K562 (cell line): ENCODE measurements around the gene RNGTT. TPM values are rescaled to one million over a fixed set of nuclear protein-coding genes. Genes with fewer than 3 reads are reported as not detected.
A peak's percentile ranks its signal among the peaks of the same experiment; 100 is the strongest.

Source experiments
- ATAC-seq: fragments of 200-7000 bp; cut with Tn5 transposase; 3 replicates; pipeline ENCODE4 v1.9.1; 2020; ENCODE audit warnings: moderate library complexity
- BruUV-seq: library from RNA; stranded (reverse); fragments of 400-500 nt; replicated peaks from 2 replicates; lab custom pipeline; 2021; lab: Mats Ljungman, UMichigan
- CTCF ChIA-PET: fragments of 300-600 bp; formaldehyde crosslinking; extraction: SDS; loops from one replicate; lab custom pipeline; 2021; ENCODE audit warnings: low intra/inter-chr PET ratio; lab: Yijun Ruan, JAX
- POLR2A ChIA-PET: fragments of 300-600, 350-650 bp; sonication (Branson Sonifier 250); formaldehyde crosslinking; extraction: SDS; loops from one replicate; lab custom pipeline; 2021; ENCODE audit warnings: antibody characterized with exemption, inconsistent platforms; lab: Yijun Ruan, JAX
- DNase-seq, 4 experiments: peaks; one replicate each; pipeline versions ENCODE4 v3.0.0 to v3.0.0-alpha.2; 2011 to 2018; ENCODE audit warnings: low spot score in 3 of 4, mixed read lengths in 3 of 4; ENCODE audit errors: extremely low read depth in 1 of 4
- FAIRE-seq: peaks from 2 replicates; lab custom pipeline; 2011; peaks lifted over from hg19 to GRCh38; lab: Jason Lieb, UNC
- H2AFZ ChIP-seq: 2 replicates; pipeline ENCODE4 v1.6.0; 2011; ENCODE audit warnings: low read depth, low read length, control low read depth, inconsistent platforms
- H3K27ac ChIP-seq: fragments of 200-600 bp; 3 replicates; pipeline ENCODE4 v1.8.0; 2011; ENCODE audit warnings: low read depth, mild to moderate bottlenecking, control low read depth, inconsistent platforms, low read length, moderate library complexity, mixed read lengths; ENCODE audit errors: extremely low read depth
- H3K27me3 ChIP-seq, 2 experiments: fragments of 300-600 bp in 1 of 2; 2 replicates in 1 of 2; 3 replicates in 1 of 2; pipeline versions ENCODE4 v1.6.0 to v1.8.0; 2011; ENCODE audit warnings: inconsistent platforms in 2 of 2, low read length in 2 of 2, mild to moderate bottlenecking in 1 of 2, mixed read lengths in 1 of 2, moderate library complexity in 1 of 2; ENCODE audit not compliant: control insufficient read depth in 2 of 2, insufficient read depth in 2 of 2
- H3K36me3 ChIP-seq: fragments of 300-600 bp; 3 replicates; pipeline ENCODE4 v1.8.0; 2011; ENCODE audit warnings: mild to moderate bottlenecking, low read length, inconsistent platforms; ENCODE audit not compliant: control insufficient read depth, insufficient read depth
- H3K4me1 ChIP-seq, 2 experiments: fragments of 200-600 bp in 1 of 2; replicated peaks in 1 of 2; 2 replicates in 1 of 2; 3 replicates in 1 of 2; pipeline versions ENCODE4 v1.5.1 to v1.8.0; 2011; ENCODE audit warnings: inconsistent platforms in 2 of 2, low read length in 2 of 2, mild to moderate bottlenecking in 1 of 2, mixed read lengths in 1 of 2, moderate library complexity in 1 of 2; ENCODE audit not compliant: control insufficient read depth in 2 of 2, insufficient read depth in 2 of 2
- H3K4me2 ChIP-seq: 2 replicates; pipeline ENCODE4 v1.6.1; 2011; ENCODE audit warnings: low read length, control low read depth, inconsistent platforms, mixed read lengths; ENCODE audit not compliant: insufficient read depth
- H3K4me3 ChIP-seq: fragments of 200-600 bp; sonication (generic), shearing (Covaris generic); 2 replicates; pipeline ENCODE4 v1.5.1; 2016; ENCODE audit warnings: control low read depth, inconsistent platforms
- H3K79me2 ChIP-seq: fragments of 200-600 bp; 3 replicates; pipeline ENCODE4 v1.8.0; 2011; ENCODE audit warnings: low read length, inconsistent platforms; ENCODE audit not compliant: control insufficient read depth, insufficient read depth
- H3K9ac ChIP-seq, 2 experiments: 2 replicates each; pipeline versions ENCODE4 v1.6.0 to v1.6.1; 2011; ENCODE audit warnings: low read depth in 2 of 2, low read length in 2 of 2, control low read depth in 1 of 2, inconsistent platforms in 1 of 2, mild to moderate bottlenecking in 1 of 2, mixed read lengths in 1 of 2; ENCODE audit not compliant: insufficient read depth in 1 of 2
- H3K9me1 ChIP-seq: one replicate; pipeline ENCODE4 v1.6.0; 2011; ENCODE audit warnings: inconsistent platforms, mild to moderate bottlenecking, low read length, moderate library complexity; ENCODE audit not compliant: control insufficient read depth, insufficient read depth
- H3K9me3 ChIP-seq: replicated peaks from 2 replicates; pipeline ENCODE4 v1.5.1; 2011; ENCODE audit warnings: low read depth, low read length, inconsistent platforms; ENCODE audit not compliant: control insufficient read depth, insufficient read depth
- H4K20me1 ChIP-seq: replicated peaks from 2 replicates; pipeline ENCODE4 v1.6.1; 2011; ENCODE audit warnings: low read length, inconsistent platforms, mixed read lengths; ENCODE audit not compliant: control insufficient read depth, insufficient read depth
- CAMTA2 ChIP-seq: fragments of 250-450 bp; sonication (Bioruptor Pico); conservative IDR thresholded peaks from 2 replicates; pipeline ENCODE4 v1.5.1; 2022
- CBX3 ChIP-seq, 2 experiments: IDR thresholded peaks; 1 replicate in 1 of 2; 2 replicates in 1 of 2; pipeline ENCODE4 v1.6.1; 2012; ENCODE audit warnings: inconsistent platforms in 2 of 2, low read length in 2 of 2, borderline replicate concordance in 1 of 2, control low read depth in 1 of 2
- CTCF ChIP-seq, 3 experiments: IDR thresholded peaks in 2 of 3; conservative IDR thresholded peaks in 1 of 3; 2 replicates each; pipeline ENCODE4 v1.5.1; 2011 to 2012; ENCODE audit warnings: low read length in 3 of 3, mild to moderate bottlenecking in 3 of 3, control low read depth in 2 of 3, improper control_type of control experiment in 1 of 3, inconsistent platforms in 1 of 3, low read depth in 1 of 3, mixed read lengths in 1 of 3, moderate library complexity in 1 of 3; ENCODE audit not compliant: insufficient read depth in 2 of 3
- DMBX1 ChIP-seq: fragments of 250-450 bp; sonication (Bioruptor Pico); IDR thresholded peaks from 2 replicates; pipeline ENCODE4 v1.8.0; 2022; ENCODE audit warnings: inconsistent platforms, mild to moderate bottlenecking, moderate library complexity, borderline replicate concordance
- KHSRP ChIP-seq: fragments of 450-650 bp; IDR thresholded peaks from 2 replicates; pipeline ENCODE4 v1.6.1; 2017
- PTTG1 ChIP-seq: fragments of 450-650 bp; IDR thresholded peaks from 2 replicates; pipeline ENCODE4 v1.6.1; 2016; ENCODE audit warnings: low read depth, mild to moderate bottlenecking, missing genetic modification characterization, missing compliant biosample characterization
- RAD21 ChIP-seq, 2 experiments: fragments of 250-450 bp in 1 of 2; fragments of 450-650 bp in 1 of 2; sonication (Bioruptor Pico) in 1 of 2; formaldehyde crosslinking in 1 of 2; IDR thresholded peaks in 1 of 2; conservative IDR thresholded peaks in 1 of 2; 2 replicates each; pipeline versions ENCODE4 v1.4.0 to v1.8.0; 2020 to 2022; ENCODE audit warnings: mild to moderate bottlenecking in 2 of 2, moderate library complexity in 1 of 2
- SMC3 ChIP-seq: conservative IDR thresholded peaks from 2 replicates; pipeline ENCODE4 v1.6.1; 2011; ENCODE audit warnings: low read depth, low read length, improper control_type of control experiment; ENCODE audit not compliant: insufficient read depth
- ZBTB12 ChIP-seq: fragments of 250-450 bp; sonication (Bioruptor Pico); IDR thresholded peaks from 2 replicates; pipeline ENCODE4 v1.4.0; 2020
- ZNF592 ChIP-seq: fragments of 450-650 bp; IDR thresholded peaks from 2 replicates; pipeline ENCODE4 v1.6.1; 2017; ENCODE audit warnings: antibody characterized with exemption, mild to moderate bottlenecking
- WGBS: fragments of 100-300 bp; shearing (Covaris generic); methylation state at CpG from one replicate; pipeline ENCODE4 v1.1.6; 2016; ENCODE audit warnings: low coverage, mixed read lengths; ENCODE audit not compliant: insufficient coverage; ENCODE audit errors: missing lambda C conversion rate; 5-methylcytosine and 5-hydroxymethylcytosine counted together
- in situ Hi-C: fragments of 300-500 bp; cut with MboI; formaldehyde crosslinking; loops from 4 replicates; pipeline ENCODE4 v1.15.0; 2018; ENCODE audit warnings: inconsistent platforms, mixed read lengths
- intact Hi-C: fragments of 100-400 bp; cut with micrococcal nuclease; formaldehyde crosslinking; loops from 2 replicates; pipeline ENCODE4 v1.14.2; 2022
- polyA plus RNA-seq, 8 experiments: library from polyadenylated mRNA; depleted of rRNA in 4 of 8; stranded (reverse) in 5 of 8; unstranded in 3 of 8; fragments of >200 nt; fragmentation: Nextera tagmentation in 2 of 8; fragmentation: Illumina TruSeq in 1 of 8; extraction: Ambion mirVana in 2 of 8; extraction: Trizol in 1 of 8; gene quantifications; 2 replicates each; pipeline versions ENCODE4 v1.2.1 to v1.2.3, GENCODE V29; 2011 to 2014; ENCODE audit warnings: inconsistent platforms in 1 of 8, missing spikeins in 1 of 8
- total RNA-seq, 7 experiments: library from RNA; depleted of rRNA in 6 of 7; stranded (reverse); fragments of >200 nt in 6 of 7; fragmentation: Illumina TruSeq in 2 of 7; extraction: Trizol in 2 of 7; gene quantifications; 2 replicates each; pipeline versions ENCODE4 v1.2.1 to v1.2.3, GENCODE V29; 2011 to 2021; ENCODE audit warnings: low replicate concordance in 1 of 7
- TF ChIP-seq, protein P1 (sequence below): fragments of 450-650 bp; formaldehyde crosslinking; IDR thresholded peaks from 2 replicates; pipeline ENCODE4 v1.4.0; 2020; ENCODE audit warnings: mild to moderate bottlenecking, moderate library complexity

The RNGTT gene
- total and polyA plus RNA-seq, 9 of the 15 experiments (the other 6 are each of a cell fraction or from before 2014, with no cell fraction given): 6.1 to 31.7 (median 19.5) TPM

GRCh38 chr6:88982720-88983119 is 19.3 kb upstream of the RNGTT start (continued):
- TF ChIP-seq, protein P1, sequence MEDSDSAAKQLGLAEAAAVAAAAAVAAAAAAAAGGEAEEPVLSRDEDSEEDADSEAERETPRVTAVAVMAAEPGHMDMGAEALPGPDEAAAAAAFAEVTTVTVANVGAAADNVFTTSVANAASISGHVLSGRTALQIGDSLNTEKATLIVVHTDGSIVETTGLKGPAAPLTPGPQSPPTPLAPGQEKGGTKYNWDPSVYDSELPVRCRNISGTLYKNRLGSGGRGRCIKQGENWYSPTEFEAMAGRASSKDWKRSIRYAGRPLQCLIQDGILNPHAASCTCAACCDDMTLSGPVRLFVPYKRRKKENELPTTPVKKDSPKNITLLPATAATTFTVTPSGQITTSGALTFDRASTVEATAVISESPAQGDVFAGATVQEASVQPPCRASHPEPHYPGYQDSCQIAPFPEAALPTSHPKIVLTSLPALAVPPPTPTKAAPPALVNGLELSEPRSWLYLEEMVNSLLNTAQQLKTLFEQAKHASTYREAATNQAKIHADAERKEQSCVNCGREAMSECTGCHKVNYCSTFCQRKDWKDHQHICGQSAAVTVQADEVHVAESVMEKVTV (CRISPR knock-in tag): peak; percentile 78
- TF ChIP-seq SMC3 (peak; percentile 50), CAMTA2 (CRISPR knock-in tag) (no peak)

DNA sequence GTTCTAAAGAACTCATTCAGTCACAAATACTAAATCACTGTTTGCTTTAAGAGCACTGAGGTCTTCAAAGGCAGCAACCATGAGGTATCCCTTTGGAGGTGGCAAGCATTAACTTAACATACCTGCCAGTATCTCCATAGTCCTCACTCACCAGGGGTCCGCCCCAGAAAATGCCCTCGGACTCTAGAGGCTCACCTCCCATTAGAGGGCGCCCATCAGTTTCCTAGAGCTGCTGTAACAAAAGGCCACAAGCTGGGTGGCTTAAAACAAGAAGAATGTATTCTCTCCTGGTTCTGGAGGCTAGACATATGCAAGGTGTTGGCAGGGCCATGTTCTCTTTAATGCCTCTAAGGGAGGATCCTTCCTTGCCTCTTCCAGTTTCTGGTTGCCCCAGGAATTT is 12.0 kb upstream of the RNGTT start:
- 0 out of 2 replicates have a peak, but pooled peaks have one; percentile 56 for TF ChIP-seq PTTG1 (tag)
- TF ChIP-seq KHSRP: no peak
- TF ChIP-seq CBX3 (IDR thresholded peaks at IDR 0.05; ENCODE audit: borderline replicate concordance in 1 of 2, low read length in 2 of 2): no peak
- TF ChIP-seq CTCF (IDR thresholded peaks at IDR 0.05 in 2 of 3, conservative IDR thresholded peaks at IDR 0.05 in 1 of 3; ENCODE audit: insufficient read depth in 2 of 3, low read depth in 1 of 3, low read length in 3 of 3): peak; percentile 18 to 25 (median 18); a peak in 3 of 6 replicates
- no peak for TF ChIP-seq ZBTB12 (CRISPR knock-in tag)
- TF ChIP-seq DMBX1 (CRISPR knock-in tag): 0 out of 2 replicates have a peak, but pooled peaks have one; percentile 28
- TF ChIP-seq ZNF592: no peak
- TF ChIP-seq RAD21 (CRISPR knock-in tag; conservative IDR thresholded peaks at IDR 0.05 in 1 of 2, IDR thresholded peaks at IDR 0.05 in 1 of 2): peak in 1 of 2 experiments; percentile 11; a peak in 1 of 4 replicates
- DNase-seq: peak in 1 of 4 experiments; percentile 30

More for the DNA sequence above, 12.0 kb upstream of the RNGTT start:
- intact Hi-C loops: no loop called here
- Histone ChIP-seq H3K27ac (no peak overlapping the region), H3K9me3 (no peaks in the 10 kb centered on the region), H2AFZ (no peak overlapping the region), H3K4me2 (no peak overlapping the region), H3K9ac (no peak overlapping the region), H3K79me2 (no peaks in the 10 kb centered on the region), H3K4me3 (no peak overlapping the region), H4K20me1 (no peaks in the 10 kb centered on the region), H3K9me1 (no peaks in the 10 kb centered on the region), H3K36me3 (no peaks in the 10 kb centered on the region), H3K4me1 (peaks cover 0 to 4% of the 10 kb centered on the region in 2 experiments; a peak in 1 of 5 replicates), H3K27me3 (no peaks in the 10 kb centered on the region)
- ATAC-seq (peak; percentile 70), FAIRE-seq (peak; percentile 64)
- no TSS peak for BruUV-seq
- ChIA-PET CTCF (no interaction called here), POLR2A (no interaction called here)
- WGBS: 3% methylated on average over 3 of the region's 3 CpGs
- in situ Hi-C loops: loop anchor here (25.0 kb wide), 1 partner anchor 637 kb away; no protein-coding TSS in a partner anchor
